Fibroblast of gingiva (primary cell): ENCODE results near the gene METAP1D.

Experiments
- DNase-seq: peaks from one replicate; pipeline ENCODE4 v3.0.0-alpha.2; 2011; ENCODE audit warnings: low read depth

Gene METAP1D

DNA sequence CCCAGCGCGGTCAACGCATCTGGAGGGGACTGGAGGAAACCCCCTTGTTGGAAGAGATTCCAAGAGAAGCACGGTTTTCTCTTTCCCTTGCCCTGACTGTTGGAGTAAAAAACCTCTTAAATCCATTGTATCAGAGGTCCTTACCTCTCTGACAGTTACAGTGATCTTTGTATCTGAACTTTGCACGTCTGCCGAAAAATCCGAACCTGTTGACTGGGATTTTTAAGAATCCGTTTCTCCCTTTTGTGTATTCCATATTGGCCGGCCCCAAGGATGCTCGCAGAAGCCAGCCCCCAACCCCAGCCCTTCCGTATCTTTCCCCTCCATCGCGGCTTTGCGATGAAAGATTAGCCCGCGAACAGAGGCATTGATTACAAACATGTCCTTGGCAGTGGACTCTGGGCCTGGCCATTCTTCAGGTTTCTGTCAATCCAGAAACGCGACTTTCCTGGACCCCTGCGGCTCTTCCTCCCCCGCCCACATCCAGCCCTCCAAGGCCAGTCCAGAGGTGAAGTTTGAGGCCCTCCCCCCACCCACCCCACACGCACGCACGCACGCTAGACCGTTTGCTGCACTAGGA, 81.0 kb downstream of the METAP1D start:
- no peak for DNase-seq

DNA sequence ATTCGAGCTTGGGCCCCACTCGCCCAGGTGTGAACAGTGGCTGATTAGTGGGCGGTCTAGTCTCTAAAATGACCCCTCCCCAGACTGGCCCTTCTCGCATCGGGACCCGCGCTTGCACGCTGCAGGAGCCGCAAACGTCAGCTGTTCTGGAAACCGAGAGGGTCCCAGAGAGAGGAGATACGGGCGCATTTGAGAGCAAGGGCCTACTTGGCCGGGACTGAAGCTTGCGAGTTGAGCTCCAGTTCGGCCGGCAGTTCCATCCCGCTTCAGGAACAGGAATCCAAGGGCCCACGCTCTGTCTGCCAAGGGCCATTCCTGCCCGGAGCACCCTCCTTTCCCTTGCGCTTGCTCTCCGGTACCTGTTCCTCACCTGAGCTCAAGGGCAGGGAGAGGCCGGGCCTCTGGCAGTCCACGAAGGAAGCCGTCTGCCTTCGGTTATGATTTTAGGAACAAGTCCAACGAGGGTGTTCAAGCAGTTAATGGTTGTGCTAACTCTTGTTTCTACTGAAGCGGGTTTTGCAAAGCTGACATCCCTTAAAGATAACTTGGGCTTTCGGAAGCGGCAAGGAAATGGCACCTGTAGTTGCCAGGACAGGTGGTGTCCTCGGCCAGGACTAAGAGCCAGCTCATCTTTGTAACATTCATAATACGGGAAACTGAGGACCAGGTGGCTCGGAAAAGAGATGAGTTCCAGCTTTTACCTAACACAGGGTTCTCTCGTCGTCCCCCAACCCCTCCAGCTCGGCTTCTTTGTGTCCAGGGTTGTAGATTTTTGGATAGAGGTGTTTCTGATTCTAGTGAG, 81.7 kb downstream of the METAP1D start:
- no peak for DNase-seq

DNA sequence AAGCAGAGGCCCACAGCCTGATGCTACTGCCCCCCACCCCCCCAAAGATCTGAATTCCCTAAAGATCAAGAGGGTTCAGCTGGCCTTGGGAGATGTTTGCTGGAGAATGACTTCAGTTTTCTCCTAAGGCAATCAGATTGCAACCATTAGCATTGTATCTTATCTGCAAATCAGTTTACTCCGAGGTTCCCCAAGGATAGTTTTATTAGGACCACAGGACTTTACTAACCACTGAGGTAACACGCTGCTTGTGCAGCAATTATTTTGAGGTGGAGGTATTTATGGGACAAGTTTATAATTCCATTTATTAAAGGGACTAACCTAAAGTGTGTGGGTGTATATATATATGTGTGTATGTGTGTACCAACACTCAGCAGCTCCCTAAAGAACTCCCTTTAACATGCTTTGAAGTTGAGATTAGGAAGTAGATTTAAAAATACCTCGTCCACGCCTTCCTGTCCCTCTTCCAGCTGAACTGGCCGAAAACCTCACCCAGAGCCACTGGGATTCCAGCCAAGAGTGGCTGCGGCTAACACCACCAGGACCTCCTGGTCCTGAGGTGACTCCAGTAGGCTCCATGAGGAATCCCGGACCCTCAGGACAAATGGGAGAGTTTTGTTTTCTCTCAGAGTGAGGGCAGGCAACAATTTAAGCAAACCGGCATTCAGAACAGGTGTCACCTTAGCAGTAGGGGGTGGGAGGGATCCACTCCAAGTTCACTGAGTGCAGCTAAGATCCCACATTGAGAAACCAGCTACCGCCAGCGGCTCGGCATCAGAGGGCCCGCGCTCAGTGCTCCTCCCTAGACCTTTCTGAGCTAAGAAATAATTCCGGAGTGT, 82.6 kb downstream of the METAP1D start:
- peak; percentile 49 for DNase-seq

- DNase-seq, result peak; percentile 54
Observed at GRCh38 chr2:172082944-172083627, 83.3 kb downstream of the METAP1D start.

GRCh38 chr2:172083628-172084394, 84.1 kb downstream of the METAP1D start:
- no peak for DNase-seq

DNA sequence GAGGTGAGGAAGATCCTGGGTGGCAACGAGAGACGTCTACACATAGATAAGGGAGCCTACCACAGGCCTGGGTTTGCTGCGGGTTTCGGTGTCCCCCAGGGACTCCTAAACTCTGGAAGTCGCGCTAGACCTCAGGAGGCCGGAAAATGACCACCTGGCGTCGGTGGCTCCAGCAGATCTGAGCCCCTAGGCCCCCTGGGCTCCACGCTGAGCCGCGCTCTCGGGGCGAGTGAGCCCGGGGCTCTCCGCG, 84.6 kb downstream of the METAP1D start:
- DNase-seq, result no peak

DNA sequence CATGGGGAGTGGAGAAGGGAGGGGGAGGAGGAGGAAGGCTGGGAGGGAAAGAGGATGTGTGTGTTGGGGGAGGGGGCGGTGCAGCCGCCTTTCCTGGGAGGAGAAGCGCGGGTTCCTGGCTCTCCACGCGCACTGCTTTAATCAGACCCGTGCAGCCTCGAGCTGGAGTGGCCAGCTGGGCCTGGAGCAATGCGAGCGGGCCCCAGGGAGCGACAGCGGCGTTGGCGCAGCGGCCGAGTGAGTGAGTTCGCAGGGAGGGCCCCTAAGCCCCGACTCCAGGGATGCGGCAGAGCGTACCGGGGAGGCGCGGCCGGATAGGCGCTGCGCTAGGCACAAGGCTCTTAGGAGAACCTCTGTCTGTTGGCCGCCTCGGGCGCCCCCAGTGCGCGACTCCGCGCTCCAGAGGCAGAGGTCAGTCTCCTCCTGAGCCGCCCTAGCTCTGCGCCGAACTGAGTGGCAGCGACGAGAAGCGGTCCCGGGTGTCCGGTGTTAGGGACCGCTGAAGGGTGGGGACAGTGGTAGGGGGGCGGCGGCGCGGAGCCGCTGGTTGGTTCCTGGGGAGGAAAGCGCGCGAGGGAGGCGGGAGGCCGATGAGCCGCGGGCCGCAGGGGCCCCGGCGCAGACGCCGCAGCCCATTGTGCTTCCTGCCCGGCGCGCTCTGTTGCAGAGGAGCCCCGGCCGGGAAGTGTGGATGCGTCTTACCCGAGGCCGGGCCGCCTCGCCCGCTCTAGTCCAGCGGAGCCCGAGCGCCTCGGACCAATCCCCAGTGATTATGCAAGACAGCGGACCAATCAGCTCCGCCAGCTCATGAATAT, 85.1 kb downstream of the METAP1D start:
- peak; percentile 98 for DNase-seq

DNA sequence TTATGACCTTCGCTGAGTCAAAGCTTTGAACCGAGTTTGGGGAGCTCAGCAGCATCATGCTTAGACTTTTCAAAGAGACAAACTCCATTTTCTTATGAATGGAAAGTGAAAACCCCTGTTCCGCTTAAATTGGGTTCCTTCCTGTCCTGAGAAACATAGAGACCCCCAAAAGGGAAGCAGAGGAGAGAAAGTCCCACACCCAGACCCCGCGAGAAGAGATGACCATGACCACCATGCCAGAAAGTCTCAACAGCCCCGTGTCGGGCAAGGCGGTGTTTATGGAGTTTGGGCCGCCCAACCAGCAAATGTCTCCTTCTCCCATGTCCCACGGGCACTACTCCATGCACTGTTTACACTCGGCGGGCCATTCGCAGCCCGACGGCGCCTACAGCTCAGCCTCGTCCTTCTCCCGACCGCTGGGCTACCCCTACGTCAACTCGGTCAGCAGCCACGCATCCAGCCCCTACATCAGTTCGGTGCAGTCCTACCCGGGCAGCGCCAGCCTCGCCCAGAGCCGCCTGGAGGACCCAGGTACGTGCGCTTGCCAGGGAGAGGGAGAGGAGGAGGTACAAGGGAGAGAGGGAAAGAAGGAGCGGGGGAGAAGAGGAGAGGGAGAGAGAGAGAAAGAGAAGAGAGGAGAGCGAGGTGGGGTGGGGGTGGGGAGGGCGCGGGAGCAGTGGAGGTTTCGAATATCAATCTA, 85.9 kb downstream of the METAP1D start, which contains the start of gene DLX1:
Gene DLX1 (plus strand): TSS at position 48 of the 700 bp plus-strand sequence. CDS start 171 bp downstream, at position 219.
- DNase-seq, result no peak

DNA sequence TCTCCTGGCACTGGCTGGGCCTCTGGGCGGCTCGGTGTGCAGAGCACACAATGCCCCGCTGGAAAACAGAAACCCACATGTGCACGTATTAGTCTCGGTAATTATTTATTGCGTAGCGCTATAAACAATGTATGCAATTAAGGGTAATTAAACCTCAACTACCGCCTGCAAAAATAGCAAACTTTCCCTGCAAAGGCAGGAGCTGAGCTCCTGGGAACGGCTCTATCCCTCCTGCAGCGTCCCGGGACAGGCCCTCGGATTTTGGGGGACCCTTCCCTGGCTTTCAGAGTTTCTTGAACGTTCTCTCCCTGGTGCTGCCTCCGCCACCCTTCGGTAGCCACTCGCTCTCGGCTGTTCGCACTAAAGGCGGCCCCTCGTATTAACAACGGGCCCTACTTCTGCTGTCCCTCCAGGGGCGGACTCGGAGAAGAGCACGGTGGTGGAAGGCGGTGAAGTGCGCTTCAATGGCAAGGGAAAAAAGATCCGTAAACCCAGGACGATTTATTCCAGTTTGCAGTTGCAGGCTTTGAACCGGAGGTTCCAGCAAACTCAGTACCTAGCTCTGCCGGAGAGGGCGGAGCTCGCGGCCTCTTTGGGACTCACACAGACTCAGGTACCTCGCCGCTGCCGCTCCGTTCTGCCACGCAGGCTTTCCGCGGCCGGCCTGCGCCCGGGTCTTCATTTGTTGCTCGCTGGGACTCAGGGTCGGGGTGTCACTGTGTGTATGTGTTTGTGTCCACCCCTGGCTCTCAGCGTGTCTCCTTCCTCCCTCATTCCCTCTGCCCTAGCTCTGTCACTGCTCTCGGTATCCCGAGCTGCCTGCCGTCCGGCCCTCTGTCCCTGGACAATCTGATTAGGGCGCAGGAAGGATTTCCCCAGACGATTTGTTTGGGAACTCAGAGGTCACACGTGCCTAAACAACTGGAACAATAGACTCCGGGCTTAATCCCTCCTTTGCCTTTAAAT, 86.8 kb downstream of the METAP1D start:
- no peak for DNase-seq

GRCh38 chr2:172087207-172087779, 87.5 kb downstream of the METAP1D start:
- DNase-seq, result no peak

GRCh38 chr2:172087780-172088244, 88.1 kb downstream of the METAP1D start:
- DNase-seq, result peak; percentile 48

DNA sequence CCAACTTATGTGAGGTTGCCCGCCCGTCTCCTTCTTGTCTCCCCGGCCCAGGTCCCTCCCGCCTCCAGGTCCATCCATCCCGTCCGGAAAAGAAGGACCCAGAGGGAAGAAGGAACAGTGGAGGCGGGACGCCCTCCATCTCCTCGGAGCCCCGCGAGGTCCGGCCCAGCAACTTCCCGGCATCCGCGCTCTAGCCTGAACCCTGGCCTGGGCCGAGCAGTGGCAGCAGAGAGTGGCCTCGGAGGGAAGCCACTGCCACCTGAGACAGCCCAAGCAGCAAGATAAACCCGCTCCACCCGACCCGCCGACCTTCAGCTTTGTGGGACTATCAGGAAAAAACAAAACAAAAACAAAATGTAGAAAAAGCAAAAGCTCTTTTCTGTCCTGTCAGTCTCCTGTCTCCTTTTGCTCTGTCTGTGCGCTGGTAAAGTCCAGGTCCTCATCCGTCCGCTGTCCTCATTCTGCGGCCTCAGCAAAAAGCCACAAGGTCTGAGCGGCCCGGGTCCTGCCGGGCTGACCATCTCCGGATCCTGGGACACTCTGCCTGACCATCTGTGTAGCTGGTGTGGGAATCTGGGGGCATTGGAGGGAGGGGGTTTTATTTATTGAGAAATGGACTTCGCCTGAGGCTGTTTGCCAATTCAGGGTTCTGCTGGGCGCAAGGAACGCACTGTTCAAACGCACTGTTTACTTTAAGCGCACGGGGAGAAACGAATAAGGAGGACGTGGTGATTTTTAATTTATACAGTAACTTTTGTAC, 88.7 kb downstream of the METAP1D start:
- DNase-seq, result peak; percentile 93

DNA sequence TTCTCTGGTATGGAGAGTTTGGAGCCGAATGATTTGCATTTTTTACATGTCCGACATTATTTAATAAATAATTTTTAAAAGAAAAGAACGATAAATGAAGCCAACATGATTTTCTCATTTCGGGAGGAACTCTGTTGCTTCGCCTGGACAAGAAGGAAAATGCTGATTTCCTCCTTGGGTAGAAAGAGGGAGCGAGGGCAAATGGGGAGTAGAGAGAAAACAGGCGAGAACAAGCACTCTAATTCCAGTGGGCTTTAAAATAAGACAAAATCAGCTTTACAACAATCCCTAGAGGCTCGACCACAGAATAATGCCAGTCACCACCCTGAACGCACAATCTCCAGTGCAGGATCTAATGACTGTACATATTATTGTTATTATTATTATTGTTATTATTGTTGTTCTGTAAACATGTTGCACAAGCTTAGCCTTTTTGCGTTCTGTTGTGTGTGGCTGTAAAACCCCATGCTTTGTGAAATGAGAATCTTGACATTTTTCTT, 89.3 kb downstream of the METAP1D start:
- DNase-seq, result no peak

GRCh38 chr2:172089633-172090032, 89.9 kb downstream of the METAP1D start:
- DNase-seq, result no peak

DNA sequence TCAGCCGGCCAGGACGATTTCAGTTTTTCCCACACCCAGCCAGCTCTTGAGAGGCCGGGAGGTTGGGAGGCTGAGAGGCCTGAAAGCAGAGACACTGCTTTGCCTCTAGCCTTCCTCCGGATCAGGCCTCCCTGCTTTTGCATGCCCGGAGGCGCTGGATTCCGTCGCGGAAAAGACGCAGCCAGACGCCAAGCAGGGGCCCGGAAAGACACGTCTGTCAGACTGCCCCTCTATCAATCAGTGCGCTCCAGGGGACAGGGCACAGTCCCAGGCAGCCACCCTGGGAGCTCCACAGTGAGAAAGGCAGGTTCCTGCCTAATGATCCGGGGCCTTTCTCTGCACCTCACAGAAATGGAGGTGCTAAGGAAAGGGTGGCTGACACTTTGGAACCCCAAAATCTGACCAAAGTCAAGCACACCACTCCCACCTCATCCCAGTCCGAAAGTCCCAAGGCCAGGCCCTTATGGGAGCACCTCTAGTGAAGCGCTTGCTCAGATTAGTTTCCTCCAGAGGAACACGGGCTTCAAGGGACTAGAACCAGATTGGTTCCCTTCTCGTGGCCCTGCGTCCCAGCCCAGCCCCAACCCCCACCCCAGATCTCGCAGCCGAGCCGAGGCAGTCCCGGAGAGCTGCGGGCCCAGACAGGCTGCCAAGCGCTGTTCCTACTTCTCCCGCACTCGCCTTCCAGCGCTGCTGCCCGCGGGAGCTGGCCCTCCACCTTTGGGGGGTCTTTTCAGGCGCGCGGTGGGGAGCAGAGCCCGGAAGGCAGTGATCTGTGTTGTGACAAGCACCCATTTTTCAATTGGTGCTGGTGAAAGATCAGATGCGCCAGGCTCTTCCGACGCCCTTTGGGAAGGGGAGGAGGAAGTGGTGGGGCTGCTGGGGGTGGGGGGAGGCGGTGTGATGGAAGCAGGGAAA, 90.5 kb downstream of the METAP1D start:
- peak; percentile 63 for DNase-seq

DNA sequence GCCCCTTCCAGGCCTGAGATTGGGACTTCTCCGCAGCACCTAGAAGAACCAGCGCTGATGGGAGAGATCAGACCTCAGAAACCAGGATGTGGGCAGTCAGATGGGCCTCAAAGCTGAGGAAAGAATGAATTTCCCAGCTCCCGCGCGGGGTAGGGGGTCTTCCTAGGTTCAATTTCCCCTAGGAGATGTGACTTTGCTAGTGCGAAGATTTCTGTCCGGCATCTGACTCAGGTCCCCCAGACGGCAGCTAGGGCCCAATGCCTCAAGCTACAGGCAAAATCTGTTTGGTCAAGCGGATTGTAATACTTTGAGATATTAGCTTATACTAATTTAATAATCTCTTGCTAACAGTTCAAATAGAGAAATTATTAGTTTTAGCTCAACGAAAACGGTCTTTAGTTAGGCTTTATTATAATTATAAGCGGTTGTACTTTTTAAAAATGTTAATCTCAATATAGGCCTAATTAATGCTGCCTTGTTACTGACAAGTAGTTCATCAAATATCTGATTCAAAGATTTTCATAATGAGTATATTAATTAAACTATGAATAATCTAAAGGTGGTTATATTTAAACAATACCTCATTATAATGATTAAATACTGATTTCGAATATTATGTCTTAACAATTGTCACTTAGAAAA, 91.4 kb downstream of the METAP1D start:
- no peak for DNase-seq
